ENCODE data around the gene CYFIP2. TPM values are rescaled to one million over a fixed set of nuclear protein-coding genes. Genes with fewer than 3 reads are reported as not detected.
A peak's percentile ranks its signal among the peaks of the same experiment; 100 is the strongest.

Gene CYFIP2
- polyA plus RNA-seq, 4 donors, result 6.3 to 33.4 (median 10.3) TPM

DNA sequence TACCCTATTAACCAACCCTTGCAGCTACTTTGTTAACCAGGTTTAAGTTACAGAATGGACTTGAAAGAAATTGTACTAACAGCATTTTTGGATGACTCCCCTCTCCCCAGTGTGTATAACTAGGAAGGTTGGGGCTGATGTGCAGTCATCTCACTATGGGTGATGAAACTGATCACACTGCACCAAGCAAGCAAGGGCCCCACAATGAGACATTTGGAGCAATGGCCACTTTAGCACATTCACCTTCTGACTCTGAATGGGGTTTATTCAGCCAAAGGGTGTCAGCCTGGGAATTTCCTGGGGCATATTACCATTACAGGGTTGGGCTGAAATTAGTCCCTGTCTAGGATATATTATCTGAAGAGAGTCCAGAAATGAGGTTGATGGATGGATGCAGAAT lies 18.7 kb upstream of the CYFIP2 start:
- Histone ChIP-seq H3K4me1 (ENCODE audit: control insufficient read depth in 3 of 3, insufficient read depth in 2 of 3, low read depth in 1 of 3, low read length in 2 of 3) (peaks cover 0 to 8% (median 0%) of the 10 kb centered on the region in 3 donors), H3K27me3 (ENCODE audit: control insufficient read depth in 3 of 3, insufficient read depth in 3 of 3, low read length in 3 of 3) (no peaks in the 10 kb centered on the region), H3K27ac (ENCODE audit: low read depth in 1 of 3, low read length in 2 of 3) (no peak overlapping the region), H3K9me3 (ENCODE audit: control insufficient read depth in 2 of 2, insufficient read depth in 1 of 2, low read depth in 1 of 2, low read length in 1 of 2) (no peaks in the 10 kb centered on the region), H3K4me3 (ENCODE audit: low read depth in 1 of 3, low read length in 3 of 3) (no peak overlapping the region), H3K36me3 (ENCODE audit: control insufficient read depth in 3 of 3, insufficient read depth in 2 of 3, low read depth in 1 of 3, low read length in 3 of 3) (no peaks in the 10 kb centered on the region)
- DNase-seq (no peak), FAIRE-seq (no peak)

DNA sequence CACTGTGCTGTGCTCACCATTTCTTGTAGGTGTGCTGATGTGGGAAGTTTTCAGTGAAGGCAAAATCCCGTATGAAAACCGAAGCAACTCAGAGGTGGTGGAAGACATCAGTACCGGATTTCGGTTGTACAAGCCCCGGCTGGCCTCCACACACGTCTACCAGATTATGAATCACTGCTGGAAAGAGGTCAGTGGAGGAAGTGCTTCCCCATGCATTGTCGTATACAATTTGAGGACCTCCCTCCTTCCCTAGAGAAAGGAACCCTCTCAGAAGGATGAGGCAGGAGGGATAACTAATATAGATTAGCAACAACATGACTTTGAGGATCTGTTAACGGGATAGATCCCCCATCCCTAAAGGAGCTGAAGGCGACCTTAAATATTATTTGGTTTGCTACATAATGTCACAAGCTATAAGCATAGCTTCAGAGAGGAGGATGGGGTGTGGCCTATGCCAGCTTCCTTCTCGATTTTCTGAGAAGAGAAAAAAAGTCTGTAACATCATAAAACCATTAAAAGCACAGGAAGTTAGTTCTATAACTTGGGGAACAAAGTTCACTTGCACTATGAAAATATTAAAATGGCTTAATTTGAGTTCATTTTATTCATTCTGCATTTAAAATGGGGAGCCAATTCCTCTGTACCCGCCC lies 17.0 kb upstream of the CYFIP2 start:
- no peak for FAIRE-seq

DNA sequence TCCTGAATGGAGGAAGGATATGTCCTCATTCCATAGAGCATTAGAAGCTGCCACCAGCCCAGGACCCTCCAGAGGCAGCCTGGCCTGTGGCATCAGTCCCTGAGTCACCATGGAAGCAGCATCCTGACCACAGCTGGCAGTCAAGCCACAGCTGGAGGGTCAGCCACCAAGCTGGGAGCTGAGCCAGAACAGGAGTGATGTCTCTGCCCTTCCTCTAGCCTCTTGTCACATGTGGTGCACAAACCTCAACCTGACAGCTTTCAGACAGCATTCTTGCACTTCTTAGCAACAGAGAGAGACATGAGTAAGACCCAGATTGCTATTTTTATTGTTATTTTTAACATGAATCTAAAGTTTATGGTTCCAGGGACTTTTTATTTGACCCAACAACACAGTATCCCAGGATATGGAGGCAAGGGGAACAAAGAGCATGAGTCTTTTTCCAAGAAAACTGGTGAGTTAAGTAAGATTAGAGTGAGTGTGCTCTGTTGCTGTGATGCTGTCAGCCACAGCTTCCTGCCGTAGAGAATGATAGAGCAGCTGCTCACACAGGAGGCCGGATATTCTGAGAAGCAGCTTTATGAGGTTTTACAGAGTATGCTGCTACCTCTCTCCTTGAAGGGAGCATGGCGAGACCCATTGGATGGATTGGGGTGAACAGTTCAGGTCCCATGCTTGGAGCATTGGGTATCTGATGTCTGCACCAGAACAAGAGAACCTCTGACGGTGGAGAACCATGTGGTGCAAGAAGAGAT lies 13.0 kb upstream of the CYFIP2 start:
- Histone ChIP-seq H3K36me3 (ENCODE audit: control insufficient read depth in 3 of 3, insufficient read depth in 2 of 3, low read depth in 1 of 3, low read length in 3 of 3) (no peaks in the 10 kb centered on the region), H3K4me3 (ENCODE audit: low read depth in 1 of 3, low read length in 3 of 3) (no peak overlapping the region), H3K4me1 (ENCODE audit: control insufficient read depth in 3 of 3, insufficient read depth in 2 of 3, low read depth in 1 of 3, low read length in 2 of 3) (peaks cover 0 to 8% (median 0%) of the 10 kb centered on the region in 3 donors), H3K27ac (ENCODE audit: low read depth in 1 of 3, low read length in 2 of 3) (peak overlapping the region in 2 of 3 donors; percentile 24 to 70), H3K9me3 (ENCODE audit: control insufficient read depth in 2 of 2, insufficient read depth in 1 of 2, low read depth in 1 of 2, low read length in 1 of 2) (no peaks in the 10 kb centered on the region), H3K27me3 (ENCODE audit: control insufficient read depth in 3 of 3, insufficient read depth in 3 of 3, low read length in 3 of 3) (no peaks in the 10 kb centered on the region)
- peak in 1 of 2 donors; percentile 66 for DNase-seq
- 50 to 75% (median 58%) methylated on average over 4 of the region's 4 CpGs for WGBS, 3 donors
- FAIRE-seq, result no peak

More for the DNA sequence above, 17.0 kb upstream of the CYFIP2 start:
- H3K27me3 ChIP-seq (ENCODE audit: control insufficient read depth in 3 of 3, insufficient read depth in 3 of 3, low read length in 3 of 3), result no peaks in the 10 kb centered on the region
- WGBS, 3 donors, result 72 to 77% (median 72%) methylated on average over 11 of the region's 11 CpGs
- peaks cover 0 to 8% (median 0%) of the 10 kb centered on the region in 3 donors for H3K4me1 ChIP-seq (ENCODE audit: control insufficient read depth in 3 of 3, insufficient read depth in 2 of 3, low read depth in 1 of 3, low read length in 2 of 3)
- no peaks in the 10 kb centered on the region for H3K36me3 ChIP-seq (ENCODE audit: control insufficient read depth in 3 of 3, insufficient read depth in 2 of 3, low read depth in 1 of 3, low read length in 3 of 3)
- H3K9me3 ChIP-seq (ENCODE audit: control insufficient read depth in 2 of 2, insufficient read depth in 1 of 2, low read depth in 1 of 2, low read length in 1 of 2), result no peaks in the 10 kb centered on the region
- H3K27ac ChIP-seq (ENCODE audit: low read depth in 1 of 3, low read length in 2 of 3), result peak overlapping the region in 1 of 3 donors; percentile 0
- peak; percentile 36 to 51 for DNase-seq
- H3K4me3 ChIP-seq (ENCODE audit: low read depth in 1 of 3, low read length in 3 of 3), result no peak overlapping the region

DNA sequence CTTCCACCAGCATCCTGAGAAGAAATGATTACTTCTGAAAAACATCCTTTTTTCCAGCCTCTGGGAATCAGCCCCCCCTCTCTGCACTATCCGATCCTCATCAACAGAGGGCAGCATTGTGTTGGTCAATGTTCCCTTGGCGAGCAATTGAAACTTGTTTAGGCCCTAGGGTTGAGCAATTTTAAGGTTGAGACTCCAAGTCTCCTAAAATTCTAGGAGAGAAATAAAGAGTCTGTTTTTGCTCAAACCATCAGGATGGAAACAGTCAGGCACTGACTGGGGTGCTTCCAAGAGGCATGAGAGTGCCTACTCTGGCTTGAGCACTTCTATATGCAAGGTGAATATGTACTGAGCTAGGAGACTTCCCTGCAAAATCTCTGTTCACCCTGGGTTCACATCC lies 12.4 kb upstream of the CYFIP2 start:
- Histone ChIP-seq H3K36me3 (ENCODE audit: control insufficient read depth in 3 of 3, insufficient read depth in 2 of 3, low read depth in 1 of 3, low read length in 3 of 3) (no peaks in the 10 kb centered on the region), H3K9me3 (ENCODE audit: control insufficient read depth in 2 of 2, insufficient read depth in 1 of 2, low read depth in 1 of 2, low read length in 1 of 2) (no peaks in the 10 kb centered on the region), H3K4me1 (ENCODE audit: control insufficient read depth in 3 of 3, insufficient read depth in 2 of 3, low read depth in 1 of 3, low read length in 2 of 3) (peaks cover 0 to 8% (median 0%) of the 10 kb centered on the region in 3 donors), H3K27ac (ENCODE audit: low read depth in 1 of 3, low read length in 2 of 3) (no peak overlapping the region), H3K27me3 (ENCODE audit: control insufficient read depth in 3 of 3, insufficient read depth in 3 of 3, low read length in 3 of 3) (no peaks in the 10 kb centered on the region), H3K4me3 (ENCODE audit: low read depth in 1 of 3, low read length in 3 of 3) (no peak overlapping the region)
- DNase-seq (peak; percentile 57 to 59), FAIRE-seq (no peak)
- 2 to 8% (median 5%) methylated on average over 2 of the region's 2 CpGs for WGBS, 3 donors

DNA sequence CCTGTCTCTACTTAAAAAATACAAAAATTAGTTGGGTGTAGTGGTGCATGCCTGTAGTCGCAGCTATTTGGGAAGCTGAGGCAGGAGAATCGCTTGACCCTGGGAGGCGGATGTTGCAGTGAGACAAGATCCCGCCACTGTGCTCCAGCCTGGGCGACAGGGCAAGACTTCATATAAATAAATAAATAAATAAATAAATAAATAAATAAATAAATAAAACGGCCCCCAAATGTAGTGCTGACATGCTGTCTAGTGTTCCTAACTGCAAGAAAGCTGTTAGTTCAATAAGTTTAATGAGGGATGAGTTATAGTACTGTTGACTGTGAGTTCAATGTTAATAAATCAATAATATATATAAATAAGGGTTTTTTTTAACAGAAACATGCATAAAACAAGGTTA lies 7.5 kb upstream of the CYFIP2 start:
- no peak for DNase-seq
- FAIRE-seq, result no peak
- Histone ChIP-seq H3K4me3 (ENCODE audit: low read depth in 1 of 3, low read length in 3 of 3) (no peak overlapping the region), H3K4me1 (ENCODE audit: control insufficient read depth in 3 of 3, insufficient read depth in 2 of 3, low read depth in 1 of 3, low read length in 2 of 3) (no peaks in the 10 kb centered on the region), H3K9me3 (ENCODE audit: control insufficient read depth in 2 of 2, insufficient read depth in 1 of 2, low read depth in 1 of 2, low read length in 1 of 2) (no peaks in the 10 kb centered on the region), H3K36me3 (ENCODE audit: control insufficient read depth in 3 of 3, insufficient read depth in 2 of 3, low read depth in 1 of 3, low read length in 3 of 3) (no peaks in the 10 kb centered on the region), H3K27me3 (ENCODE audit: control insufficient read depth in 3 of 3, insufficient read depth in 3 of 3, low read length in 3 of 3) (no peaks in the 10 kb centered on the region), H3K27ac (ENCODE audit: low read depth in 1 of 3, low read length in 2 of 3) (no peak overlapping the region)
- 92 to 93% (median 93%) methylated on average over 6 of the region's 6 CpGs for WGBS, 3 donors

DNA sequence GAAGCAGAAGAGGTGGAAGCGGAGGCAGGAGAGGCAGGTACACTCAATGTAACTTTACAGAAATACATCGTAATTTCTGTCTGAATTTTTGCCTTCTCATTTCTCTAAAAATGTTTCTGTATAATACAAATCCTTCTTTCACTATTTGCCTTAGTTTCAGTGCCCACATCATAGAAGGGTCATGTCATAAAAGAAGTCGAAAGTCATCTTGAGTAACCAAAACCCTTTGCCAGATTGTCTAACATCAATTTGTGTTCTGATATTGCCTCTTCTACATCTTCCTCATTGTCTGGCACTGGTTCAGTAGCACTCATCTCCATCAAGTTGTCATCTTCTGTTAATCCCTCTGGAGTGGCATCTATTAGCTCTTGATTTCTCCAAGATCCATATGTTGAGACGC lies 6.2 kb upstream of the CYFIP2 start:
- DNase-seq (no peak), FAIRE-seq (no peak)
- H3K36me3 ChIP-seq (ENCODE audit: control insufficient read depth in 3 of 3, insufficient read depth in 2 of 3, low read depth in 1 of 3, low read length in 3 of 3), result no peaks in the 10 kb centered on the region
- H3K27me3 ChIP-seq (ENCODE audit: control insufficient read depth in 3 of 3, insufficient read depth in 3 of 3, low read length in 3 of 3), result no peaks in the 10 kb centered on the region
- H3K4me1 ChIP-seq (ENCODE audit: control insufficient read depth in 3 of 3, insufficient read depth in 2 of 3, low read depth in 1 of 3, low read length in 2 of 3), result no peaks in the 10 kb centered on the region
- no peak overlapping the region for H3K4me3 ChIP-seq (ENCODE audit: low read depth in 1 of 3, low read length in 3 of 3)
- no peak overlapping the region for H3K27ac ChIP-seq (ENCODE audit: low read depth in 1 of 3, low read length in 2 of 3)
- 80 to 88% (median 85%) methylated on average over 4 of the region's 4 CpGs for WGBS, 3 donors
- no peaks in the 10 kb centered on the region for H3K9me3 ChIP-seq (ENCODE audit: control insufficient read depth in 2 of 2, insufficient read depth in 1 of 2, low read depth in 1 of 2, low read length in 1 of 2)

DNA sequence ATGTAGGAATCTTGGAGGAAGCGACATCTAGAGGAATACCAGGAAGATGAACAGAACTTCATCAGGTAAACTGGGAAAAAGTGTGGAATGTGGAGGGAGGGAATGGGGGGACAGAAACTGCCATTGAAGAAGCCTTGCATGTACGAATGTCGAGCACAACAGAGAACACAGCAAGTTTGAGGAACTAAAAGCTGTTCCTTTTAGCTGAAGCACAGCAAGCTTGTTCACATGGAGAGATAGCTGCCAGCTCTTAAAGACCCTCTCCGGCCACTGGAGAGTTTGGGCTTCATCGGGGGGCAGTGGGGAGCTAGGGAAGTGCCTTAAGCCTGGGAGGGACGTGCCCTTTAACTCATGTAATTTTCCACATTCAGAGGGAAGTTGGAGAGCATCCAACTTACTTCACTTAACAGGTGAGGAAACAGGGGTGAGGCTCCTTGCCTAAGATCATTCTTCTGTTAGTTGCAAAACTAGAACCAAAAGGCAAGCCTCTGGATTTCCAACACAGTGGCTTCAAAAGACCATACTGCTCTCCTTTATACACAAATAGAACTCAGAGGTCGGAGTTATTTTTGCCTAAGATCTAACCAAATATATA lies 2.3 kb upstream of the CYFIP2 start:
- Histone ChIP-seq H3K4me3 (ENCODE audit: low read depth in 1 of 3, low read length in 3 of 3) (no peak overlapping the region), H3K36me3 (ENCODE audit: control insufficient read depth in 3 of 3, insufficient read depth in 2 of 3, low read depth in 1 of 3, low read length in 3 of 3) (no peaks in the 10 kb centered on the region), H3K4me1 (ENCODE audit: control insufficient read depth in 3 of 3, insufficient read depth in 2 of 3, low read depth in 1 of 3, low read length in 2 of 3) (peaks cover 0 to 5% (median 3%) of the 10 kb centered on the region in 3 donors), H3K27ac (ENCODE audit: low read depth in 1 of 3, low read length in 2 of 3) (no peak overlapping the region), H3K27me3 (ENCODE audit: control insufficient read depth in 3 of 3, insufficient read depth in 3 of 3, low read length in 3 of 3) (no peaks in the 10 kb centered on the region), H3K9me3 (ENCODE audit: control insufficient read depth in 2 of 2, insufficient read depth in 1 of 2, low read depth in 1 of 2, low read length in 1 of 2) (no peaks in the 10 kb centered on the region)
- 53 to 71% (median 65%) methylated on average over 7 of the region's 7 CpGs for WGBS, 3 donors
- DNase-seq (peak in 1 of 2 donors; percentile 68), FAIRE-seq (no peak)

DNA sequence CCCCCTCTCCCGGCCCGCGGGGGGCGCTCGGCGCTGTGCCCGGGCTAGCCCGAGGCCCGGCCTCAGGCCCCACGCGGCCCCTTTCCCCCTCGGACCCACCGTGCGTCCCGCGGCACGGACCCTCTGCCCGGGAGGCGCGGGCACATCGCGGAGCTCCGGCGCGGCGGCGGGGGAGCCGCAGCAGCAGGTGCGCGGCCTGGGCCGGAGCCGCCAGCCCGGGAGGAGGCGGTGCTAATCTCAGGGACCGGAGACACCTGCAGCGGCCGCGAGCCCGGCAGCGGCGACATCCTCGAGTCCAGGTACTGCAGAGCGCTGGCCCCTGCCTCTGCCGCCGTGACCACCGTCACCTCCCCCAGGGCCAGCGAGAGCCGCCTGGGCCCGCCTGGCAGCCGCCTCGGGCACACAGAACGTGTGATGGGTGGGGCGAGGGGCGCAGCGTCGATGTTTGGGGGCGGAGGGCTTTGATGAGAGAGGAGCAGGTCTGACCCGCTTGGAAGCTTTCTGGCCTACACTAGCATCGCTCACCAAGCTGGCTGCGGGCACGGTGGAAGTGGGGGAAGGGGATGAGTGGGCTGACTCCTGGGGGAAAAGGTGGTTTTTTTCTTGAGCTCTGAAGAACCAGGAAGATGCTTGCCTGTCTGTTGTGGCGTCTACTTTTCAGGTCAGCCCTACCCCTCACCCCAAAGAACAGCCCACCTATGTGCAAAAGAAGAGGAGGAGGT lies 524 bp downstream of the CYFIP2 start:
- Histone ChIP-seq H3K27me3 (ENCODE audit: control insufficient read depth in 3 of 3, insufficient read depth in 3 of 3, low read length in 3 of 3) (no peaks in the 10 kb centered on the region), H3K36me3 (ENCODE audit: control insufficient read depth in 3 of 3, insufficient read depth in 2 of 3, low read depth in 1 of 3, low read length in 3 of 3) (no peaks in the 10 kb centered on the region), H3K9me3 (ENCODE audit: control insufficient read depth in 2 of 2, insufficient read depth in 1 of 2, low read depth in 1 of 2, low read length in 1 of 2) (no peaks in the 10 kb centered on the region), H3K4me1 (ENCODE audit: control insufficient read depth in 3 of 3, insufficient read depth in 2 of 3, low read depth in 1 of 3, low read length in 2 of 3) (peaks cover 3 to 10% (median 3%) of the 10 kb centered on the region in 3 donors), H3K4me3 (ENCODE audit: low read depth in 1 of 3, low read length in 3 of 3) (peak overlapping the region; percentile 66 to 81 (median 69)), H3K27ac (ENCODE audit: low read depth in 1 of 3, low read length in 2 of 3) (peak overlapping the region in 2 of 3 donors; percentile 59 to 66)
- FAIRE-seq, result no peak
- DNase-seq, result peak in 1 of 2 donors; percentile 39
- whole genome bisulfite sequencing, 3 donors, result 1 to 3% (median 3%) methylated on average over 25 to 62 of the region's 62 CpGs

Data from small intestine (tissue), 7 donors.